Adipose tissue (tissue), 3 donors: Measurements from ENCODE around the gene RBM48. TPM values are rescaled to one million over a fixed set of nuclear protein-coding genes. Genes with fewer than 3 reads are reported as not detected.
"Not testable (repeated sequence)": the region's sequence is repeated elsewhere in the genome, so short reads cannot be mapped to it uniquely, and the experiment has no call there.

Experiments
- H3K27ac ChIP-seq: one replicate; pipeline ENCODE4 v1.5.1; 2013; ENCODE audit warnings: low read depth, low read length
- WGBS, 3 donors: extraction: QIAGEN DNeasy Blood & Tissue Kit; methylation state at CpG; one replicate each; pipeline ENCODE4 v1.1.7; 2013; 5-methylcytosine and 5-hydroxymethylcytosine counted together
- polyA plus RNA-seq, 3 donors: library from polyadenylated mRNA; stranded (reverse); fragments of 200-250 nt; gene quantifications; one replicate each; pipeline ENCODE4 v1.2.3, GENCODE V29; 2013
- donor health status: healthy with polysubstance abuse.
- donor health status: Bipolar disorder and iron deficiency.
- donor health status: healthy.

RBM48 gene
- polyA plus RNA-seq, 3 donors = 3.7 to 7.4 (median 6.4) TPM

DNA sequence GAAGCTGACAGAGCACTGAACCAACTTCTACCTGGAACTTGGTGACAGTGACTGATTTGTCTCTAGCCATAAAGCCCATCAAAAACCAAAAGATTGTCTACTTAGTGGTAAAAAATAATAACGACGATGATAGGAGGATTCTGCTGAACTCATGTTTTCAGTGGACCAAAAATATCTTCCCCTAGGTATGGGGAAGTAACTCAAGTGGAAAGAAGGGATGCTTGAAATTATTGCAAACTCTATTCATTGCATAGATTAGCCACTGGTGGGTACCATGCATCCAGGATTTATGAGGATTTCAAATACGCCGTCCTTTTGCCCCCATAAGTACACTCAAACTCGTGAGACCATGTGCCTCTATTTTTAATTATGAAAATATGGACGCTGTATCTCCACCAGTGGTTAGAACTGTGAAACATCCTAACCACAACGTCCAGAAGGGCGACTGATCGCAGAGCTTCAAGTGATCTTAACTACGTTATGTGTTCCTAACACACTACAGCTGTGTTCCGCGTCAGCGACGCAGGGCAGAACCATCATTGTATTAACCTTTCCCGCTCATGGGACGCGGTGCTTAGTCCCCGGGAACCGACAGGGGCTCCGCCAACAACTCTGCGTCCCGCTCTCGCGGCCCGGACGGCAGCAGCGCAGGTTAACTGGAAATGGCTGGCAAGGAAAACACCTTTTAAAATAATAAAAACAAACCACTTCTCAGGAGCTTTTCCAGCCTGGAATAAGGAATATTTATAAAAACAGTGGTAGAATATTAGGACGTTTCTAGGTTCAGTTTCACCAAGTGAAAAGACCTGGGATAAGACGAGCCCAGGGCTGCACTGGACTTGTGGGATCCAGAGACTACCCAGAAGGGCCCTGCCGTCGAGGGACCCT, 1.1 kb upstream of the RBM48 start:
- no peak overlapping the region for H3K27ac ChIP-seq
- WGBS, 3 donors = 1% methylated on average over 31 of the region's 31 CpGs

DNA sequence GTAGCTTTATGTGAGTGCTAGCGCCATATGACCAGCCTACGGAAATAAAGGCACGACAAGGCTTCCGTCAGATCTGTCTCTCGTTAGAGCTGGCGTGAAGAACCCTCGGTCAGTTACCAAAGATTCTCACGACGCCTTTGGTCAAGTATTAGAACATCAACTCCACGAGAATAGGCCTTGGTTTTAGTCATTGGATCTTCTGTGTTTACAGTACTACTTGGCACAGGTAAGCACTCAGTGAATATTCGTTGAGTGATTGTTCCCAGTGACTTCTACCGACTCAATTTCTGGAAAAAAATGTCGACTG, 316 bp downstream of the RBM48 start:
- H3K27ac ChIP-seq = peak overlapping the region; percentile 71
- 0% methylated on average over 13 of the region's 13 CpGs for WGBS, 3 donors

DNA sequence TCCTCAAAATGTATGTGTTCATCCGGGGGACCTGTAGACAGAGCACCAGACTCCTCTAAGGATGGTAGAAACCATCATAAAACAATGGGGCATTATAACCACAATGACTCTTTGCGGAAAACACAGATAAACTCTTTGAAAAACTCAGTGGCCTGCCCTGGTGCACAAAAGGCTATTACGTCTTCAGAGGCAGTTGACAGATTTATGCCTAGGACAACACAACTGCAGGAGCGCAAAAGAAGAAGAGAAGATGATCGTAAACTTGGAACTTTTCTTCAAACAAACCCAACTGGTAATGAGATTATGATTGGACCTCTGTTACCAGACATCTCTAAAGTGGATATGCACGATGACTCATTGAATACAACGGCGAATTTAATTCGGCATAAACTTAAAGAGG, 6.0 kb downstream of the RBM48 start:
- 90 to 94% (median 93%) methylated on average over 9 of the region's 9 CpGs for WGBS, 3 donors

DNA sequence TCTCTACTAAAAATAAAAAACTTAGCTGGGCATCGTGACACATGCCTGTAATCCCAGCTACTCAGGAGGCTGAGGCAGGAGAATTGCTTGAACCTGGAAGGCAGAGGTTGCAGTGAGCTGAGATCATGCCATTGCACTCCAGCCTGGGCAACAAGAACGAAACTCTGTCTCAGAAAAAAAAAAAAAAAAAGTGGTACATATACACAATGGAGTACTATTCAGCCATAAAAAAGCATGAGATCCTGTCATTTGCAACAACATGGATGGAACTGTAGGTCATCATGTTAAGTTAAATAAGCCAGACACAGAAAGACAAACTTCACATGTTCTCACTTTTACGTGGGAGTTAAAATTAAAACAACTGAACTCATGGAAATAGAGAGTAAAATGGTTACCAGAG, 14.9 kb downstream of the RBM48 start:
- not testable (repeated sequence) for H3K27ac ChIP-seq
- 89 to 90% (median 90%) methylated on average over 3 of the region's 3 CpGs for WGBS, 3 donors

More for the DNA sequence above, 6.0 kb downstream of the RBM48 start:
- H3K27ac ChIP-seq = no peak overlapping the region

DNA sequence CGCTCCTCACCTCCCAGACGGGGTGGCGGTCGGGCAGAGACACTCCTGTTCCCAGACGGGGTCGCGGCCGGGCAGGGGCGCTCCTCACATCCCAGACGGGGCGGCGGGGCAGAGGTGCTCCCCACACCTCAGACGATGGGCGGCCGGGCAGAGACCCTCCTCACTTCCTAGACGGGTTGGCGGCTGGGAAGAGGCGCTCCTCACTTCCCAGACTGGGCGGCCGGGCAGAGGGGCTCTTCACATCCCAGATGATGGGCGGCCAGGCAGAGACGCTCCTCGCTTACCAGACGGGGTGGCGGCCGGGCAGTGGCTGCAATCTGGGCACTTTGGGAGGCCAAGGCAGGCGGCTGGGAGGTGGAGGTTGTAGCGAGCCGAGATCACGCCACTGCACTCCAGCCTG, 16.5 kb downstream of the RBM48 start:
- WGBS, 3 donors = 93 to 96% (median 93%) methylated on average over 28 to 30 of the region's 30 CpGs
- H3K27ac ChIP-seq = not testable (repeated sequence)

DNA sequence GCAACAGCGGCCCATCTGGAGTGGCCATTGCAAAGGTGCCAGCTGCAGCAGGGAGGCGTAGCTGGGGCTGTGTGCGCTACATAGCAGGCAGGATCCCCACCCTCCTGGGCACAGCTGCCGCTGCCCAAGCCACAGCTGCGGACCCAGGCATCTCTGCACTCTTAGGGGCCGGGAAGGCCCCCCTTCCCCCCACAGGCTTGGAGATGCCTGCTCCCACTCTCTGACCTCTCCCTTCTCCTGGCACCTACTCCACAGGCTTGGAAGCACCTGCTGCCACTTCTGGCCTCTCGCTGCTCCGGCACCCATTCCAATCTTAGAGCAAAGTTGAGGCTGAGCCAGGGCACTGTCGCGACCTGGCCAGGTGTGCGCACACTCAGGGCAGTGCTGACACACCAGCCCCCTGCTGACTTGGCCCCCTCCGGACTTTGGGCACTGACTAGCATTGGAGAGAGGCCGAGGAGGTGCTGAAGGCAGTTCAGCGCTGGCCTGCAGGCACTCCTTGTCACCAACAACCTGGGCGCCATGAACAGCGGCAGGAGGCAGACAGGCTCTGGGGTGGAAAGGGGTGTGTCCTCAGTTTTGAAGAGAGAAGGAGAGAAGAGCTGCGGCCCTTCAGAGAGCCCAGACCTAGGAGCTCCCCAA, 18.4 kb downstream of the RBM48 start:
- no peak overlapping the region for H3K27ac ChIP-seq
- 88 to 91% (median 89%) methylated on average over 17 of the region's 17 CpGs for WGBS, 3 donors

DNA sequence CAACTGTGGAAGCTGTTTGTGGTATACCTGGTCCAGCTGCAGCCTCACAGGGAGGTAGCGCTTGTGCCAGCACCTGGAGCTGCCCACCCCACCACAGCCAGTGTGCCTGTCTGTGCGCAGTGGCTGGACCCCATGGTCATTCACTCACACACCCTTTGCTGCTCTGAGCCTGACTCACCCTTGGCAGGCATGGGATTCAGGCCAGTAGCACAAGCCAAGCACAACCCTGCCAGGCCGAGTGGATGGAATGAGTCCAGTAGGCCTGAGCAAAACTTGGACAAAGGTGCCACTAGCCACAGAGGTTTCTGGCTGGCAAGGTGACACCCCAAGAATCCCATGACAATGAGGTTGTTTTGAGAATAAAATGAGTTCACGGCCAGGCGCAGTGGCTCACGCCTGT, 19.0 kb downstream of the RBM48 start:
- WGBS, 3 donors = 83 to 90% (median 85%) methylated on average over 6 of the region's 6 CpGs
- H3K27ac ChIP-seq = no peak overlapping the region

DNA sequence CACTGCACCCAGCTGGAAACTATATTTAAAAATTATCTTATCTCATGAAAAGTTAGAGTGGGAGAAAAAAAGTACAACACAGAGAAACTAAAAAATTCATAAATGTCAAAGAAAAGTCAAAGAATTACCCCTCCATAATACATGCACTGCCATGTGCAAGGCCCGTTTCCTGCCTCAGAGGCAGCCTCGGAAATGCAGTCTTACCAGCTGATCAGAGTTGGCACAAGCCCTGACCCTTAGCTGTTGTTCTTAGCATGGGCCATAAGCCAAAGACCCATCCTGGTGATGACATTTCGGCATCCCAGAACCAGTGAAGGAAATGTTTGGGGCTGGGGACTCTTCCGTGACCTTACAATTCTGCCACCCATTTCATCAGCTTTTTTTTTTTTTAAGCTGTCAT, 21.6 kb downstream of the RBM48 start:
- no peak overlapping the region for H3K27ac ChIP-seq
- 53 to 74% (median 57%) methylated on average over 4 of the region's 4 CpGs for WGBS, 3 donors

DNA sequence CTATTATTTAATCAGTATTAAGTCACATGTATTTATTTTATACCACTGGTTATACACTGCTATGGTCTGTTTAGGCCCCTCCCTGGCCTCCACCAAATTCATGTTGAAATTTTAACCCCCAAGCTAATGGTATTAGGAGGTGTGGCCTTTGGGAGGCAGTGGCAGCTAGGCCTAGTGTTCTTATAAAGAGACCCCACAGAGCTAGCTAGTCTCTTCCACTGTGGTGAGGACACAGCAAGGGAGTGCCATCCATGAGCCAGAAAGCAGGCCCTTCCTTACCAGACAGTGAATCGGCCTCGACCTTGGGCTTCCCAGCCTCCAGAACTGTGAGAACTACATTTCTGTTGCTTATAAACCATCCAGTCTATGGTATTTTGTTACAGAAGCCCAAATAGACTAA, 28.7 kb downstream of the RBM48 start:
- 89 to 98% (median 96%) methylated on average over 2 of the region's 2 CpGs for WGBS, 3 donors

DNA sequence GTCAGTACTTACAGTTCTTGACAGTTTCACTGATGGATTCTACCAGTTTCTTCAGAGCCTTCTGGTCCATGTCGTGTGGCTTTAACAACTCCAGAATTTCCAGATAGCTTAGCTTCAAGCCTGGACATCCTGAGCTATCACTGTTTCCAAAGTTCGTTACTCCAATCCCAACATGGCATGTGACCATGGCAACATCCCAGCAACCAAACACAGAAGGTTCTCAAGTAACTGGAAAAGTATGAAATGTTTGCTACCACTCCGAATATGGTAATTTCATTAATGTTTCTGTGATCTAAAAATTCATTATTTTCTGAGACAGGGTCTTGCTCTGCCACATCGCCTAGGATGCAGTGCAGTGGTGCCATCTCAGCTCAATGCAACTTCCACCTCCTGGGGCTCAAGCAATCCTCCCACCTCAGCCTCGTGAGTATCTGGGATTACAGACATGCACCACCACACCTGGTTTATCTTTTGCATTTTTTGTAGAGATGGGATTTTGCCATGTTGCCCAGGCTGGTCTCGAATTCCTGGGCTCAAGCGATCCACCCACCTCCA, 29.3 kb downstream of the RBM48 start:
- WGBS, 3 donors = 90% methylated on average over 7 of the region's 7 CpGs
- H3K27ac ChIP-seq = no peak overlapping the region

More for the DNA sequence above, 28.7 kb downstream of the RBM48 start:
- no peak overlapping the region for H3K27ac ChIP-seq

DNA sequence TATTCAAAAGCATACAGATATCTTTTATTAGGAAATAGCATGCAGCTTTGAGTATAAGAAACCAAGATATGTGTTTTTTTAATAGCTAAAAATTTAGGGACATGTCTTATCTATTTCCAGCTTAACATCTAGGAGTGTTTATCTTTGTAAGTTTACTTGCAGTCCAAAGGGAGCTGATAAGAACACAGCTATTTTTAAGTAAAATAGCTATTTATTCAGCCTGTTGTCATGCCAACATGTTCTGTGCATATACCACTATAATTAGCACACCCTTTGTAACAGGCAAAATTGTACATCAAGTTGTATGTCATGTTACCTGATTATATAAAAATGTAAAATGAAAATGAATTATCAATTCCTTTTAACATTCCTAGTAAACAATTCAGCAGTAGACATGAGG, 32.0 kb downstream of the RBM48 start:
- no peak overlapping the region for H3K27ac ChIP-seq

DNA sequence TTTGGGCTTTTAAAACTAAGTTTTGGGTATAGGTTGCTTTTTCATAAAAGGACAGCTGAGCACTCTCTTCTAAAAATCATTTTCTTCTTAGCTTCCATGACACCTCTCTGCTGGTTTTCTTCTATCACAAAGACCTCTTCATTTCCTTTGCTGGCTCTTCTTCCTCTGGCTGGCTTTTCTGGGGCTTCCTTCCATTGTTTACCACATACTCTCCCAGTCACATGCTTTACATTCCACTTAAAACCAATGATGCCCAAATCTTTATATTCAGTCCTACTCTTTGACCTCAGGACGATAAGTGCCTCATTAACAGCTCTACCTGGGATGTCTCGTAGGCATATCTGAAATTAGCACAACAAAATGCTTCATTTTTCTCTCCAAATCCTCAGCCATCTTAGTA, 34.8 kb downstream of the RBM48 start:
- WGBS, 3 donors = 70 to 85% (median 81%) methylated on average over 2 of the region's 2 CpGs
- H3K27ac ChIP-seq = no peak overlapping the region

DNA sequence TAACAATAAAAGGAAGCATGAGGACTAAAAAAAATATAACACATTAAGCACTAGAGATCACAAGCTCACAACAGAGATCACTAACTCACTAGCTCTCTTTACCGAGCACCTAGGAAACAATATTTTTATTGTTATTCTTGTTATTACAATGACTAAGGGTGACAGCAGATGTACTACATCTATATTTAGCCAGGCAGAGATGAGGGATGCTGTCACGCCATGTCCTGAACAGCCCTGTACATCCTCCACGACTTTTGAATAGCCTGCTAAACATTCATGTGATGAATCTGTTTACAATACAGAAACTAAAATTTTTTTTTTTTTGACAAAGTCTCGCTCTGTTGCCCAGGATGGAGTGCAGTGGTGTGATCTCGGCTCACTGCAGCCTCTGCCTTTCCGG, 38.9 kb downstream of the RBM48 start:
- no peak overlapping the region for H3K27ac ChIP-seq
- 91 to 94% (median 94%) methylated on average over 6 of the region's 6 CpGs for WGBS, 3 donors

DNA sequence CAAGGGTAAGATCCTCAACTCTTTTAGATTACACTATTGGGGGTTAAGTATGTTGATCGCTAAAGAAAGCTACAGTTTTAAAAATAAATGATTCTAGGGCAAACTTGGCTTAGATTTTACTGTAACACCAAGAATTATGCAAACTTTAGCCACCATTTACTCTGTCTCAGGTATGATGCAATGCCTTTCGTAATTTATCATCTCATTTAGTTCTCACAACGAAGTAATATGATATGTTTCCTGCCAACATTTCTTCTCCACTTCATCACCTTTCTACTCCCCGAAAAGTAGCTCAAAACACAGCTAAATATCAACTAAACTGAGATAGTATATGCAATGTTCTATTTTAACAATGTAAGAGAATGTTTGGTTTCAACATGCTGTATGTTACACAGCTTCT, 40.5 kb downstream of the RBM48 start:
- H3K27ac ChIP-seq = no peak overlapping the region
- 58 to 71% (median 66%) methylated on average over 4 of the region's 4 CpGs for WGBS, 3 donors

DNA sequence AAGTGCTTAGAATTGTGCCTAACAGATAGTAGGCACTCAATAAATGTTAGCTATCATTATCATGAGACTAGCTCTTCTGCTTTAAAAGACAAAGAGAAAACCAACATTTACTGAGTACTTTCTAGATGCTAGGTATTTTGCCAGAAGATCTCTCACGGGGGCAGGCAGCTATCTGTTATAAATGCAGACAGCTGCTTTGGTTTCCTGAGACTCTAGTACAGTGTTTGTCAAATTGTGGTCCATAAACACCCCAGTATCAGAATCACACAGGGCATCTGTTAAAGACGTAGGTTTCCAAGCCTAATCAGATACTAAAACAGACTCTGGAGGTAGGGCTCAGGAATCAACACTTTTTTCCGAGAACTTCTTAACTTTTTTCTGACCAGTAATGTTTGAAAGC, 47.7 kb downstream of the RBM48 start:
- H3K27ac ChIP-seq = no peak overlapping the region
- WGBS, 3 donors = 81 to 93% (median 91%) methylated on average over 3 of the region's 3 CpGs

DNA sequence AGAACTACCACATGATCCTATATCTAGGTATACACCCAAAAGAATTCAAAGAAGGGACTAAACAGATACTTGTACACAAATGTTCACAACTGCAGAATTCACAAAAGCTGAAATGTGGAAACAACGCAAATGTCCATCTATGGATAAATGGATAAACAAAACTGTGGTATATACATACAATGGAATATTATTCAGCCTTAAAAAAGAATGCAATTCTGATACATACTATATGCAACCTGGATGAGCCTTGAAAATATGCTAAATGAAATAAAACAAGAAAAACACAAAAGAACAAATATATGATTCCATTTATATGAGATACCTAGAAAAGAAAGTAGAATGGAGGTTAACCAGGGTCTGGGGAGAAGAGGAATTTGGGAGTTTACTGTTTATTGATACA, 54.4 kb downstream of the RBM48 start:
- no peak overlapping the region for H3K27ac ChIP-seq
- WGBS, 3 donors = 95 to 100% (median 100%) methylated on average over 1 of the region's 1 CpG

DNA sequence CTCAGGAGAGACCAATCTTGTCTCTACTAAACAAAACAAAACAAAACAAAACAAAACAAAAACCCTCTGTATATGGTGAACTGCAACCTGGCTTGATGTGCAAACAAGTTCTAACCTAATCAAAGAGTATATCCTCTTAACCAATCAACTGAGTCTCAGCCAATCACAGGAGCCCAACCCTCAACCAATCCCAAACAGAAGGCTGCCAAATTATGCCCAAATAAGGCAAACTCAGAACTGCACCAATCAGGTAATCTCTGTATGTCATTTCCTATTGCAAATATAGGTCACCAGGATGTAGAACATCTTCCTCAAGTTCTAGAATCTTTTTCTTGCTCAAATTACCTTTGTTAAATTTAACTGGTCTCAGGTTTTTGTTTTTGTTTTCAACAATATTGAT, 56.4 kb downstream of the RBM48 start:
- H3K27ac ChIP-seq = no peak overlapping the region

DNA sequence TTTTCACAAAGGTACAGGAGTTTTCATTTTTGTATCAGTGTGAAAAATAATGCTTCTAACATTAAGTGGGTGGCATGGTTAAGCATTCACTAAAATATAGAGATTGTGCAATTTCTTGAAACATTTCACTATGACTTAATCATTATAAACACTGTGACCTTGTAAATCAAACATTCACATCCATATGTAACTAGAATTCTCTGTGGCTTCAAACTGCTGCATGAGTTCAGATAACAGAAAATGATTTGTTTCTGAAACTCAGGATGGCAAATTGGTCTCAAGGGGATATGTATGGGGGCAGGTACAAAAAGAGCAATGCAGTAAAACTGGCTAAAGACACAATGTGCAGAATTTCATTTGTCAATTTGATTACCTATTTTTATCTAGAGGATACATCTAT, 57.8 kb downstream of the RBM48 start:
- no peak overlapping the region for H3K27ac ChIP-seq

DNA sequence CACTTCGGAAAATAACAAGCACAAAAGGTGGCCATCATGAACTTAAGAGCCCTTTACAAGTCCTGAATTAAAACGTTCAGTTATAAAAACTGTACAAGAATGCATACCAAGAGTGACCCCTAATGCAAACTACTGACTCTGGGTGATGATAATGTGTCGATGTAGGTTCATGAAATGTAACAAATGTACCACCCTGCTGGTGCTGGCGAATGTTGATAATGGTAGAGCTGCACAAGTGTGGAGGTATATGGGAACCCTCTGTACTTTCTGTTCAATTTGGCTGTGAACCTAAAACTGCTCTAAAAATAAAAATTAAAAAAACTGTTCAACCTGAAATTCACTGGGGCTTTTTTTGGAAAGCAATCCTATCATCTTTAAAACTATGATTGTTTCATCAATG, 58.2 kb downstream of the RBM48 start:
- no peak overlapping the region for H3K27ac ChIP-seq
- 32 to 70% (median 64%) methylated on average over 4 of the region's 4 CpGs for WGBS, 3 donors
